Measurements from ENCODE around the gene BRAF.
A peak's percentile ranks its signal among the peaks of the same experiment; 100 is the strongest.
"Not testable (repeated sequence)": the region's sequence is repeated elsewhere in the genome, so short reads cannot be mapped to it uniquely, and the experiment has no call there.

Gene BRAF

GRCh38 chr7:140678816-140679130 lies 246.0 kb downstream of the BRAF start:
- DNase-seq (ENCODE audit: low read depth), result no peak

GRCh38 chr7:140678081-140678815 lies 246.5 kb downstream of the BRAF start:
- DNase-seq (ENCODE audit: low read depth), result no peak

GRCh38 chr7:140677496-140677895 lies 247.2 kb downstream of the BRAF start:
- no peak for DNase-seq (ENCODE audit: low read depth)

DNA sequence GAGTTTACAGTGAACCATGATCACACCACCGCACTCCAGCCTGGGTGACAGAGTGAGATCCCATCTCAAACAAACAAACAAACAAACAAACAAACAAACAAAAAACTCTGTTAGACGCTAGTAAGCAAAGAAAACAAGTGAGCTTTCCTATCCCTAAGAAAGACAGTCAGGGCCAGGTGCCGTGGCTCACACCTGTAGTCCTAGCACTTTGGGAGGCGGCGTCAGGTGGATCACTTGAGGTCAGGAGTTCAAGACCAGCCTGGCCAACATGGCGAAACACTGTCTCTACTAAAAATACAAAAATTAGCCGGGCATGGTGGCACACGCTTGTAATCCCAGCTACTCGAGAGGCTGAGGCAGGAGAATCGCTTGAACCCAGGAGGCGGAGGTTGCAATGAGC lies 247.8 kb downstream of the BRAF start:
- DNase-seq (ENCODE audit: low read depth), result not testable (repeated sequence)

- no peak for DNase-seq (ENCODE audit: low read depth)
These were observed 248.4 kb downstream of the BRAF start for GRCh38 chr7:140676306-140676705.

DNA sequence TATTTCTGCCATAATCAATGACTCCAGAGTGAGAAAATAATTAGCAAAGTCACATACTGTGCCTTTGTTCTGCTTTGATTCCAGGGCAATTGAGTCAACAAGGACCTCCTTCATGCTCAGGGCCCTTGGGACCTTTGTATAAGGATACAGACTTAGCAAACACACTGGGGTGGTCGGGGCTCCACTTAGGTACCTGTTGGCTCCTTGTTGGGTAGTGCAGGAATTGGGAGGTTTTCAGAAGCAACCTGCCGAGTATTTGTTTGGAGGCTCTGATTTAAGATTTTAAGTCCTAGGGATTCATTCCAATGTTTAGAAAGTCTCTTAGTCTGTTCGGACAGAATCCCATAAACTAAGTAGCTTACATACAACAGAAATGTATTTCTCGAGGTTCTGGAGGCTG lies 249.0 kb downstream of the BRAF start:
- DNase-seq (ENCODE audit: low read depth), result no peak

DNA sequence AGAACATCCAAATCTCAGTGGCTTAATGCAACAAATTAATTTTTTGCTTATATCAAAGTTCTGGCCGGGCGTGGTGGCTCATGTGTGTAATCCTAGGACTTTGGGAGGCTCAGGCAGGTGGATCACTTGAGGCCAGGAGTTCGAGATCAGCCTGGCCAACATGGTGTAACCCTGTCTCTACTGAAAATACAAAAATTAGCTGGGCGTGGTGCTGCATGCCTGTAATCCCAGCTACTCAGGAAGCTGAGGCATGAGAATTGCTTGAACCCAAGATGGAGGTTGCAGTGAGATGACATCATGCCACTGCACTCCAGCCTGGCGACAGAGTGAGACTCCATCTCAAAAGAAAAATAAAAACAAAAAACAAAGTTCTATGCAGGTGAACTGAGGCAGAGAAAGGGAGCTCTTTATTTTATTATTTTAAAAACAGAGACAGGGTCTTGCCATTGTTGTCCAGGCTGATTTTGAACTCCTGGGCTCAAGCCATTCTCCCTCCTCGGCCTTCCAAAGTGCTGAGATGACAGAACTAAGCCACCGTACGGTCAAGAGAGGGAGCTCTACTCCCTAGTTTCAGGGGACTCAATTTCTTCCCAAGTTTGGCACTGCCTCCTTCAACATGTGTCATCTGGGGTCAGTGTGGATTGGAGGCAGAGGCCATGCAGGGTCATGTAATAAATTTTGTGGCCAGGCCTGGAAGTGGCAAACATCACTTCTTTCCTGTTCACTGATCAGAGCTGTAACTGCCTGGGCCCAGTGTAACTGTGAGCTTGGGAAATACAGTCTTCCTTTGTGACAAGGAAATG lies 249.6 kb downstream of the BRAF start:
- no peak for DNase-seq (ENCODE audit: low read depth)

DNA sequence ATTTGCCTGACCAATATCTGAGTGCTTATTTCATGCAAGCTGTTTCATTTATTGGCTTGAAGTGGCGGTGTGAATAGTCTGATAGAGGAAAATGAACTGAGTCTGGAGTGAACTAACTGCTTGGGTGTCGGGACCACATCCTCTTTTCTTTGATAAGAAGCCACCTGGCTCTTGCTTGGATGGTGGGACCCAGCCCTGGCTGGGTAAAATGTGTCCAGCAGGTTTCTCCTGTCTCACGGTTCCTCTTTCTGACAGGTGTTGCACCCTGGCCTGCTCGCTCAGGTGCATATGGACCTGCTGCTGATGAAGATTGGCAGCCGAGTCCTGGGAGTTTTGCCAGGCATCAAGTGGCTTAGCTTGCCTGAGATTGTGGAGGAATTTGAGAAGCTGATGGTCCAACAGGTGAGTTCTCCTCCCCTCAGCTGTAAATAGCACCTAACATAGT lies 250.4 kb downstream of the BRAF start:
- DNase-seq (ENCODE audit: low read depth), result no peak

DNA sequence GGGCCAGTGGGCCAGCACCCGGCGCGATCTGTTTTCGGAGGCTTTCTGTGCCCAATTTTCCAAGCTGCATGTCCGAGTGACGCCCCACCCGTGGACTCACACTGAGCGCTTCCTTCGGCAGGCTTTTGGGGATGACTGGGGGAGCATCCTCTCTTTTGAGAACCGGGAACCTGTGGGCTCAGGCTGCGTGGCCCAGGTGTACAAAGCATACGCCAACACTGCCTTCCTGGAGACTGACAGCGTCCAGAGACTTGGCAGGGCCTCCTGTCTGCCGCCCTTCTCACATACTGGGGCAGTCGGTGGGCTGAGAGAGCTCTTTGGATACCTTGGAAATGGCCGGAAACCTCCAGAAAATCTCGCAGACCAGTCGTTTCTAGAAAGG lies 251.0 kb downstream of the BRAF start:
- DNase-seq (ENCODE audit: low read depth), result no peak

GRCh38 chr7:140673063-140673773 lies 251.5 kb downstream of the BRAF start:
- DNase-seq (ENCODE audit: low read depth), result peak; percentile 31

GRCh38 chr7:140672382-140673062 lies 252.2 kb downstream of the BRAF start, which contains the start of gene ADCK2:
Gene ADCK2, plus strand, starts transcription at chr7:140672945. Its CDS starts 386 bp downstream, at chr7:140673331.
- DNase-seq (ENCODE audit: low read depth), result peak; percentile 42

DNA sequence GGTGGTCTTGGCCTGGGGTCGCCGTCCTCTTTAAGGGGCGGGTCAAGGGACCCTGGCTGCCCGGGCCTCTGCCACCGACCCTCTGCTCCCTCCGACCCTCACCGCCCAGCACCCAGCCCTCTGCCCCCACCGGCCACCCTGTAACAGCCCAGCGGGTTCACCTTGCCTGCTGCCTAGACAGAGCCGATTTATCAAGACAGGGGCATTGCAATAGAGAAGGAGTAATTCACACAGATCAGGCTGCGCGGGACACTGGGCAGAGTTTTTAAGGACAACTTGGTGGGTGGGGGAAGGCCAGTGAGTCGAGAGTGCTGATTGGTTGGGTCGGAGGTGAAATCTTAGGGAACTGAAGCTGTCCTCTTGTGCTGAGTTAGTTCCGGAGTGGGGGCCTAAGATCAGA lies 252.8 kb downstream of the BRAF start:
- DNase-seq (ENCODE audit: low read depth), result no peak

GRCh38 chr7:140670343-140670935 lies 254.3 kb downstream of the BRAF start:
- DNase-seq (ENCODE audit: low read depth), result no peak

DNA sequence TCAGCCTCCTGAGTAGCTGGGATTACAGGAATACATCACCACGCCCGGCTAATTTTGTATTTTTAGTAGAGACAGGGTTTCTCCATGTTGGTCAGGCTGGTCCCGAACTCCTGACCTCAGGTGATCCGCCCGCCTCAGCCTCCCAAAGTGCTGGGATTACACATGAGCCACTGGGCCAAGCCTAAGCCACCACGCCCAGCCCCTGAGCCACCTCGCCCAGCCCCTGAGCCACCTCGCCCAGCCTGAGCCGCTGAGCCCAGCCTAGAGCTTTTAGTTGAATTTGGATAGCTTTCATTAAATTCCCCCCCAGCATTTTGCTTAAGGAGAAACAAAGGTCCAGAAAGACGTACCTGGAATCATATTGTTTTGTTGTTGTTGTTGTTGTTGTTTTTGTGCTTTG lies 254.9 kb downstream of the BRAF start:
- not testable (repeated sequence) for DNase-seq (ENCODE audit: low read depth)

DNA sequence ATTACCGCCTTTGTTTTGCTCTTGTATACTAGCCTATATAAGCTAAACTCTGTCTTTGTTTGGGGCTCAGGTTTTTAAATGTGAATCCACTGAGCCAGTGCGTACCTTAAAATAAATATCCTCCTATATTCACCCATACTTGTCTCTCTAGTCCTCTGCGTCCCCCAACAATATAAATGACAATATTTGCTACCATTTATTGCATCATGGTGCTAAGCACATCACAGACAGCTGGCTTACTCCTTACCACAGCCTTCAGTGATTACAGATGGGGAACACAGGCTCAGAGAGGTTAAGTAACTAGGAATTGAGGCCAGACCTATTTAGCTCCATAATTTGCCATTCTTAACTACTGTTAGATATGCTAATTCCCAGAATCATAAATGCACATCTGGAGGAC lies 255.4 kb downstream of the BRAF start:
- DNase-seq (ENCODE audit: low read depth), result no peak
